Chondrocyte (in vitro differentiated cells): Measurements from ENCODE around the gene ANKRD17. TPM values are rescaled to one million over a fixed set of nuclear protein-coding genes. Genes with fewer than 3 reads are reported as not detected.
A peak's percentile ranks its signal among the peaks of the same experiment; 100 is the strongest.

ENCODE experiments used
- DNase-seq: peaks from one replicate; pipeline ENCODE4 v3.0.0; 2021; ENCODE audit warnings: mixed read lengths, low spot score
- H3K27ac Mint-ChIP-seq: one replicate; pipeline ENCODE4 v1.8.0; 2021; ENCODE audit warnings: mild to moderate bottlenecking, moderate library complexity, mixed read lengths; ENCODE audit not compliant: unreplicated experiment
- H3K27me3 Mint-ChIP-seq: 2 replicates; pipeline ENCODE4 v1.8.0; 2021; ENCODE audit warnings: low read depth, mixed read lengths
- H3K36me3 Mint-ChIP-seq: 2 replicates; pipeline ENCODE4 v1.8.0; 2021; ENCODE audit warnings: low read depth, mixed read lengths
- H3K4me1 Mint-ChIP-seq: 2 replicates; pipeline ENCODE4 v1.8.0; 2021; ENCODE audit warnings: low read depth, mild to moderate bottlenecking, mixed read lengths
- H3K4me3 Mint-ChIP-seq: one replicate; pipeline ENCODE4 v1.8.0; 2021; ENCODE audit warnings: mild to moderate bottlenecking, moderate library complexity, mixed read lengths; ENCODE audit not compliant: unreplicated experiment
- H3K9me3 Mint-ChIP-seq: 2 replicates; pipeline ENCODE4 v1.8.0; 2021; ENCODE audit warnings: low read depth, mixed read lengths
- total RNA-seq: library from RNA; stranded (reverse); gene quantifications from 3 replicates; pipeline ENCODE4 v1.2.1, GENCODE V29; 2021
- TF ChIP-seq, protein P1 (sequence below): fragments of 200-600 bp; sonication (generic); IDR thresholded peaks from 2 replicates; pipeline ENCODE4 v1.5.0; 2021; ENCODE audit warnings: antibody characterized with exemption, mild to moderate bottlenecking, moderate library complexity

Gene ANKRD17
- total RNA-seq, 1 donor from 2014 or later = 55.1 TPM

DNA sequence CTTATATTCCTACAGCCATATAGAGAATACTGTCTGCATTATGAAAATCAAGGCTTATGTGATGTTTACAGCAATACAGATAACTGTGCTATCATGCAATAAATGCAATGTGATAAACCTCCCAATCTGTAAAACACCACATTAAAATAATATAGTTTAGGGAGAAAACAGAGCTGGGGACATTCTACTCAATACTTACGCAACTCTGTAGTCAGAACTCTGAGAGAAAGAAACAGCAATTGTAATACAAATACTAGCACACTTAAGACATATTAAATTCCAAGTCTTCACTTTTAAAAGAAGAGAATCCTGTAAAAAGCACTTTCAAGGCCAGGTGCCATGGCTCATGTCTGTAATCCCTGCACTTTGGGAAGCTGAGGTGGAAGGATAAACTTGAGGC lies 61.4 kb downstream of the ANKRD17 start:
- Mint-ChIP-seq H3K36me3 (peaks cover under 1% of the 10 kb centered on the region), H3K27me3 (no peaks in the 10 kb centered on the region), H3K4me1 (peaks cover 50% of the 10 kb centered on the region), H3K4me3 (no peak overlapping the region), H3K9me3 (no peaks in the 10 kb centered on the region), H3K27ac (no peak overlapping the region)
- DNase-seq = no peak
- TF ChIP-seq, protein P1, sequence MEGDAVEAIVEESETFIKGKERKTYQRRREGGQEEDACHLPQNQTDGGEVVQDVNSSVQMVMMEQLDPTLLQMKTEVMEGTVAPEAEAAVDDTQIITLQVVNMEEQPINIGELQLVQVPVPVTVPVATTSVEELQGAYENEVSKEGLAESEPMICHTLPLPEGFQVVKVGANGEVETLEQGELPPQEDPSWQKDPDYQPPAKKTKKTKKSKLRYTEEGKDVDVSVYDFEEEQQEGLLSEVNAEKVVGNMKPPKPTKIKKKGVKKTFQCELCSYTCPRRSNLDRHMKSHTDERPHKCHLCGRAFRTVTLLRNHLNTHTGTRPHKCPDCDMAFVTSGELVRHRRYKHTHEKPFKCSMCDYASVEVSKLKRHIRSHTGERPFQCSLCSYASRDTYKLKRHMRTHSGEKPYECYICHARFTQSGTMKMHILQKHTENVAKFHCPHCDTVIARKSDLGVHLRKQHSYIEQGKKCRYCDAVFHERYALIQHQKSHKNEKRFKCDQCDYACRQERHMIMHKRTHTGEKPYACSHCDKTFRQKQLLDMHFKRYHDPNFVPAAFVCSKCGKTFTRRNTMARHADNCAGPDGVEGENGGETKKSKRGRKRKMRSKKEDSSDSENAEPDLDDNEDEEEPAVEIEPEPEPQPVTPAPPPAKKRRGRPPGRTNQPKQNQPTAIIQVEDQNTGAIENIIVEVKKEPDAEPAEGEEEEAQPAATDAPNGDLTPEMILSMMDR = no peak

DNA sequence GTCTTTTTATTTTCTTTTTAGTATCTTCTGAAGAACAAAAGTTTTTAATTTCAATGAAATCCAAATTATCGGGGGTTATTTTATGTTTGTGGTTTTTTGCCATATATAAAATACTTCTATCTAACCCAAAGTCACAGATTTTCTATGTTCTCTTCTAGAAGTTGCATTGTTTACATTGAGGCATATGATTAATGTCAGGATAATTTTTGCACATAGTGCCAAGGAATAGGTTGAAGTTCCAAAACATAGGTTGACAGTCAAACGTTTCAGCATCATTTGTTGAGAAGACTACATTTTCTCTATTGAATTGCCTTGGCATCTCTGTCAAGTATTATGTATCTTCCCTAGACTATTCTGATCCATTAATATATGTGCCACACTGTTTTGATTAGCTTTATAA lies 64.5 kb downstream of the ANKRD17 start:
- DNase-seq = no peak
- TF ChIP-seq, protein P1 = no peak
- H3K27me3 Mint-ChIP-seq = no peaks in the 10 kb centered on the region
- H3K36me3 Mint-ChIP-seq = no peaks in the 10 kb centered on the region
- H3K9me3 Mint-ChIP-seq = no peaks in the 10 kb centered on the region
- no peak overlapping the region for H3K4me3 Mint-ChIP-seq
- H3K4me1 Mint-ChIP-seq = peaks cover 38% of the 10 kb centered on the region
- peak overlapping the region; percentile 17 for H3K27ac Mint-ChIP-seq

DNA sequence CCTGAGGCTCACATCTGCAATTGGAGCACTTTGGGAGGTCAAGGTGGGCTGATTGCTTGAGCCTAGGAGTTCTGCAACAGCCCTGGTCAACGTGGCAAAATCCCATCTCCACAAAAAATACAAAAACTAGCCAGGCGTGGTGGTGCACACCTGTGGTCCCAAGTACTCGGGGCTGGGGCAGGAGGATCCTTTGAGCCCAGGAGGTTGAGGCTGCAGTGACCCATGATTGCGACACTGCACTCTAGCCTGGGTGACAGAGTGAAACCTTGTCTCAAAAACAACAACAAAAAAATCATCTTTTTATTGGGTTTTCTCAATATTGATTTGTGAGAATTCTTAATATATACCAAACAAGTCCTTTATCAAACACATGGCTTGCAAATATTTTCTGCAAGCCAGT lies 64.9 kb downstream of the ANKRD17 start:
- no peak overlapping the region for H3K27ac Mint-ChIP-seq
- no peaks in the 10 kb centered on the region for H3K27me3 Mint-ChIP-seq
- peaks cover 37% of the 10 kb centered on the region for H3K4me1 Mint-ChIP-seq
- H3K4me3 Mint-ChIP-seq = no peak overlapping the region
- TF ChIP-seq, protein P1 = no peak
- H3K36me3 Mint-ChIP-seq = no peaks in the 10 kb centered on the region
- H3K9me3 Mint-ChIP-seq = peaks cover 2% of the 10 kb centered on the region
- DNase-seq = no peak

DNA sequence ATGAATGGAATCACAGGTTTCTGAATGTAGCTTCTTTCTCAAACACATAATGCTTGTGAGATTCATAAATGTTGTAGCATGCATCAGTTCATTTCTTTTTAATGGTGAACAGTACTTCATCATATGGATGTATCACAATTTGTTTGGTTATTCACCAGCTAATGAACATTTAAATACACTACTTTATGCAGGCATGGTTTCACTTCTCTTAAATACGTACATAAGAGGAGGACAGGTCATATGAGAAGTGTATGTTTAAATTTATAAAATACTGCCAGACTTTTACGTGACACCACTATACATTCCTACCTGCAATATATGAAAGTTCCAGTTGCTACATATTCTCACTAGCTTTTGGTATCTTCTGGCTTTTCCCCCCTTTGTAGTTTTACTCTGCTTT lies 65.4 kb downstream of the ANKRD17 start:
- no peak overlapping the region for H3K4me3 Mint-ChIP-seq

DNA sequence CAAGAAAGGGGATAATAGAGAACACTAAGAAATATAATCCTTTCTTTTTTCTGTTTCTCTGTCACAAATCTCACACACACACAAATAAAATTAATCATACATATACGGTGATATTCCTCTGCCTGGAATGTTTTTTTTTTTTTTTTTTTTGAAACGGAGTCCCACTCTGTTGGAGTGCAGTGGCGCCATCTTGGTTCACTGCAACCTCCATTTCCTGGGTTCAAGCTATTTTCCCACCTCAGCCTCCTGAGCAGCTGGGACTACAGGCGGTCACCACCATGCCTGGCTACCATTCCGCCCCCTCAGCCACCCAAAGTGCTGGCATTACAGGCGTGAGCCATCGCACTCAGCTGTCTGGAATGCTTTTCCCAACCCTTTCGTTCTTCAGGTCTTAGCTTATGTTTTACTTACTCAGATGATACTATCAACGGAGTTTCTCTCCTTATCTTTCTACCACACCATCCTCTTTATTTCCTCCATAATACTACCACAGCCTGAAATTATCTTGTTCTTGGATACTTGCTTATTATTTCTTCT lies 69.3 kb downstream of the ANKRD17 start:
- peak overlapping the region; percentile 63 for H3K27ac Mint-ChIP-seq

More for the DNA sequence above, 65.4 kb downstream of the ANKRD17 start:
- H3K9me3 Mint-ChIP-seq = peaks cover 2% of the 10 kb centered on the region
- no peak overlapping the region for H3K27ac Mint-ChIP-seq
- peaks cover 34% of the 10 kb centered on the region for H3K4me1 Mint-ChIP-seq
- TF ChIP-seq, protein P1 = no peak
- no peaks in the 10 kb centered on the region for H3K27me3 Mint-ChIP-seq
- no peak for DNase-seq
- H3K36me3 Mint-ChIP-seq = no peaks in the 10 kb centered on the region

More for the DNA sequence above, 69.3 kb downstream of the ANKRD17 start:
- no peaks in the 10 kb centered on the region for H3K27me3 Mint-ChIP-seq
- TF ChIP-seq, protein P1 = no peak
- DNase-seq = no peak
- peaks cover 35% of the 10 kb centered on the region for H3K4me1 Mint-ChIP-seq
- peaks cover 2% of the 10 kb centered on the region for H3K9me3 Mint-ChIP-seq
- H3K36me3 Mint-ChIP-seq = no peaks in the 10 kb centered on the region
- H3K4me3 Mint-ChIP-seq = no peak overlapping the region
